CD14-positive monocyte (primary cell): ENCODE data around the gene DNAI2. TPM values are rescaled to one million over a fixed set of nuclear protein-coding genes. Genes with fewer than 3 reads are reported as not detected.
A peak's percentile ranks its signal among the peaks of the same experiment; 100 is the strongest.

Source experiments
- DNase-seq, 3 donors: peaks; one replicate each; pipeline ENCODE4 v3.0.0-alpha.2; 2011 to 2022
- H2AFZ ChIP-seq: 2 replicates; pipeline ENCODE4 v1.6.0; 2012; ENCODE audit warnings: mild to moderate bottlenecking, low read depth, low read length, inconsistent platforms; ENCODE audit not compliant: insufficient read depth, poor library complexity, severe bottlenecking
- H3K27ac ChIP-seq, 2 donors: 1 replicate in 1 of 2; 2 replicates in 1 of 2; pipeline ENCODE4 v1.5.1; 2012 to 2013; ENCODE audit warnings: low read length in 2 of 2, control low read depth in 1 of 2, inconsistent platforms in 1 of 2, low read depth in 1 of 2, mild to moderate bottlenecking in 1 of 2
- H3K27me3 ChIP-seq, 2 donors: one replicate each; pipeline versions ENCODE4 v1.6.0 to v1.6.1; 2011 to 2013; ENCODE audit warnings: low read length in 2 of 2; ENCODE audit not compliant: control insufficient read depth in 2 of 2, insufficient read depth in 2 of 2
- H3K36me3 ChIP-seq, 2 donors: replicated peaks in 1 of 2; 1 replicate in 1 of 2; 2 replicates in 1 of 2; pipeline versions ENCODE4 v1.5.1 to v1.6.1; 2012 to 2013; ENCODE audit warnings: low read length in 2 of 2, control low read depth in 1 of 2, inconsistent platforms in 1 of 2, mild to moderate bottlenecking in 1 of 2; ENCODE audit not compliant: insufficient read depth in 2 of 2, control insufficient read depth in 1 of 2
- H3K4me1 ChIP-seq, 2 donors: 1 replicate in 1 of 2; 2 replicates in 1 of 2; pipeline versions ENCODE4 v1.5.1 to v1.6.1; 2012 to 2013; ENCODE audit warnings: low read length in 2 of 2, control low read depth in 1 of 2, inconsistent platforms in 1 of 2, mild to moderate bottlenecking in 1 of 2, moderate library complexity in 1 of 2; ENCODE audit not compliant: insufficient read depth in 2 of 2, control insufficient read depth in 1 of 2
- H3K4me2 ChIP-seq: replicated peaks from 2 replicates; pipeline ENCODE3; 2012; ENCODE audit warnings: low read length, moderate library complexity, mild to moderate bottlenecking; ENCODE audit not compliant: poor library complexity, severe bottlenecking; ENCODE audit errors: extremely low read depth
- H3K4me3 ChIP-seq, 3 experiments: fragments of 200-600 bp in 1 of 3; sonication (generic) in 1 of 3; replicated peaks in 1 of 3; 1 replicate in 2 of 3; 2 replicates in 1 of 3; pipeline ENCODE4 v1.5.1; 2011 to 2013; ENCODE audit warnings: low read length in 3 of 3, mild to moderate bottlenecking in 3 of 3, control low read depth in 2 of 3, low read depth in 2 of 3, inconsistent platforms in 1 of 3, moderate library complexity in 1 of 3
- H3K79me2 ChIP-seq: 2 replicates; pipeline ENCODE4 v1.6.0; 2012; ENCODE audit warnings: mild to moderate bottlenecking, control low read depth, inconsistent platforms, low read length, moderate library complexity; ENCODE audit not compliant: insufficient read depth
- H3K9ac ChIP-seq: 2 replicates; pipeline ENCODE4 v1.6.0; 2017; ENCODE audit warnings: low read length, mild to moderate bottlenecking; ENCODE audit not compliant: insufficient read depth, poor library complexity, severe bottlenecking
- H3K9me3 ChIP-seq, 2 donors: replicated peaks in 1 of 2; 1 replicate in 1 of 2; 2 replicates in 1 of 2; pipeline versions ENCODE4 v1.5.1 to v1.6.1; 2012 to 2013; ENCODE audit warnings: low read length in 2 of 2, control low read depth in 1 of 2; ENCODE audit not compliant: control insufficient read depth in 1 of 2, insufficient read depth in 1 of 2
- H4K20me1 ChIP-seq: 2 replicates; pipeline ENCODE4 v1.6.0; 2012; ENCODE audit warnings: mild to moderate bottlenecking, low read length, control low read depth, moderate library complexity; ENCODE audit not compliant: insufficient read depth
- H3K27ac Mint-ChIP-seq, 7 donors: one replicate each; pipeline ENCODE4 v1.8.0; 2020; ENCODE audit warnings: mild to moderate bottlenecking in 7 of 7, mixed read lengths in 7 of 7, moderate library complexity in 6 of 7, inconsistent platforms in 2 of 7
- H3K27me3 Mint-ChIP-seq, 3 donors: one replicate each; pipeline ENCODE4 v1.8.0; 2021 to 2022; ENCODE audit warnings: low read depth in 3 of 3, mild to moderate bottlenecking in 3 of 3, mixed read lengths in 3 of 3, moderate library complexity in 3 of 3, inconsistent platforms in 1 of 3
- H3K36me3 Mint-ChIP-seq, 2 donors: one replicate each; pipeline ENCODE4 v1.8.0; 2020; ENCODE audit warnings: mixed read lengths in 2 of 2, inconsistent platforms in 1 of 2, mild to moderate bottlenecking in 1 of 2
- H3K4me1 Mint-ChIP-seq: one replicate; pipeline ENCODE4 v1.8.0; 2020; ENCODE audit warnings: mild to moderate bottlenecking, mixed read lengths
- H3K4me3 Mint-ChIP-seq, 2 donors: one replicate each; pipeline ENCODE4 v1.8.0; 2020; ENCODE audit warnings: mild to moderate bottlenecking in 2 of 2, mixed read lengths in 2 of 2, moderate library complexity in 1 of 2
- H3K9me3 Mint-ChIP-seq, 7 donors: one replicate each; pipeline ENCODE4 v1.8.0; 2020 to 2022; ENCODE audit warnings: mixed read lengths in 7 of 7, mild to moderate bottlenecking in 6 of 7, moderate library complexity in 6 of 7, inconsistent platforms in 2 of 7
- WGBS: methylation state at CpG from one replicate; pipeline ENCODE4 v1.1.5; 2013; ENCODE audit warnings: missing lambda C conversion rate; ENCODE audit not compliant: insufficient coverage; 5-methylcytosine and 5-hydroxymethylcytosine counted together
- intact Hi-C, 2 donors: fragments of 100-400 bp; cut with micrococcal nuclease; formaldehyde crosslinking; loops; one replicate each; pipeline versions ENCODE4 v1.15.0 to v1.15.1; 2023
- polyA plus RNA-seq, 3 donors: library from polyadenylated mRNA; depleted of rRNA in 1 of 3; unstranded in 2 of 3; stranded (reverse) in 1 of 3; fragments of 300-500 nt in 2 of 3; fragments of >200 nt in 1 of 3; fragmentation: Illumina TruSeq in 2 of 3; gene quantifications; 1 replicate in 2 of 3; 2 replicates in 1 of 3; pipeline ENCODE4 v1.2.3, GENCODE V29; 2012 to 2021
- TF ChIP-seq, protein P1 (sequence below): fragments of 200-600 bp; IDR thresholded peaks from one replicate; pipeline ENCODE4 v1.8.0; 2022; ENCODE audit warnings: antibody characterized with exemption, mild to moderate bottlenecking

The DNAI2 gene
- polyA plus RNA-seq, 3 donors: 0.07 TPM; not detected in 2

DNA sequence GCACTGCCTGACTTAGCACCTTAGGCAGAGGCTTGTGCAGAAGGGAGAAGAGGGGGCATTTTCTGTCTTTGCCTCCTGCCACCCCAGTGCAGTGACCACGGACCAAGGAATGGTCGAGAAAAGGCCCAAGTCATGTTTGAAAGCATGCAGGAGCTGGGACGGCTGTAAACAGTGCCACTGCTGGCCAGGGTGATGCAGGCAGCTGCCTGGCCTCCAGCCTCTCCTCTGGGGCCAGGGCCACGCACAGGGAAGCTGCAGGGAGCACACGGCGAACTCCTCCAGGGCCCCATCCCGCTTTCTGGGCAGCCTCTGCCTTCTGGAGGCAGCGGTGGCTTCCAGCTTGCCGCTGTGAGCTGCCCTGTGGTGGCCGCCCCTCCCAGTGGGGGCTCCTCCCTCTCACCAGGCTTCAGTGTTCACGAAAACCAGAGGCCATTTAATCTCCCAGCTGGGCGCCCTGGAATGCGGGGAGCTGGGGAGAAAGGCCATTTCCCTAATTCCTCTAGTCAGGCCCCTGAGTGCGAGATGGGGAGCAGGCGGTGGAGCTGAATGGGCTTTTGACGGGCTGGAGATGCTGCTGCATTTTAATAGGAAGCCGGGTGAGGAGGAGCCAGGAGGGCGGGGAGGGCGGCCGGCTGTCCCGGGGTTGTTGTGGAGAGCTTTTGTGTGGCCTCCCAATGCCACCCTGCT lies 28.7 kb upstream of the DNAI2 start:
- Mint-ChIP-seq H3K36me3 (peaks cover 56 to 74% of the 10 kb centered on the region in 2 donors), H3K27me3 (no peaks in the 10 kb centered on the region), H3K4me3 (no peak overlapping the region), H3K4me1 (peaks cover 28% of the 10 kb centered on the region), H3K9me3 (no peaks in the 10 kb centered on the region), H3K27ac (peak overlapping the region in 2 of 7 donors; percentile 28 to 73)
- WGBS: 87% methylated on average over 11 of the region's 21 CpGs
- Histone ChIP-seq H2AFZ (no peak overlapping the region), H3K9me3 (no peaks in the 10 kb centered on the region), H4K20me1 (no peaks in the 10 kb centered on the region), H3K27ac (no peak overlapping the region), H3K27me3 (no peaks in the 10 kb centered on the region), H3K4me1 (peaks cover 15 to 24% of the 10 kb centered on the region in 2 donors), H3K79me2 (no peaks in the 10 kb centered on the region), H3K9ac (peak overlapping the region; percentile 21), H3K36me3 (peaks cover 50 to 65% of the 10 kb centered on the region in 2 donors), H3K4me2 (no peak overlapping the region), H3K4me3 (no peak overlapping the region)
- intact Hi-C loops: loop anchor here in 1 of 2 donors (5.0 kb wide), 1 partner anchor 33 kb away; the partner anchor contains the start of gene TTYH2
- TF ChIP-seq, protein P1, sequence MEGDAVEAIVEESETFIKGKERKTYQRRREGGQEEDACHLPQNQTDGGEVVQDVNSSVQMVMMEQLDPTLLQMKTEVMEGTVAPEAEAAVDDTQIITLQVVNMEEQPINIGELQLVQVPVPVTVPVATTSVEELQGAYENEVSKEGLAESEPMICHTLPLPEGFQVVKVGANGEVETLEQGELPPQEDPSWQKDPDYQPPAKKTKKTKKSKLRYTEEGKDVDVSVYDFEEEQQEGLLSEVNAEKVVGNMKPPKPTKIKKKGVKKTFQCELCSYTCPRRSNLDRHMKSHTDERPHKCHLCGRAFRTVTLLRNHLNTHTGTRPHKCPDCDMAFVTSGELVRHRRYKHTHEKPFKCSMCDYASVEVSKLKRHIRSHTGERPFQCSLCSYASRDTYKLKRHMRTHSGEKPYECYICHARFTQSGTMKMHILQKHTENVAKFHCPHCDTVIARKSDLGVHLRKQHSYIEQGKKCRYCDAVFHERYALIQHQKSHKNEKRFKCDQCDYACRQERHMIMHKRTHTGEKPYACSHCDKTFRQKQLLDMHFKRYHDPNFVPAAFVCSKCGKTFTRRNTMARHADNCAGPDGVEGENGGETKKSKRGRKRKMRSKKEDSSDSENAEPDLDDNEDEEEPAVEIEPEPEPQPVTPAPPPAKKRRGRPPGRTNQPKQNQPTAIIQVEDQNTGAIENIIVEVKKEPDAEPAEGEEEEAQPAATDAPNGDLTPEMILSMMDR: no peak
- no peak for DNase-seq

DNA sequence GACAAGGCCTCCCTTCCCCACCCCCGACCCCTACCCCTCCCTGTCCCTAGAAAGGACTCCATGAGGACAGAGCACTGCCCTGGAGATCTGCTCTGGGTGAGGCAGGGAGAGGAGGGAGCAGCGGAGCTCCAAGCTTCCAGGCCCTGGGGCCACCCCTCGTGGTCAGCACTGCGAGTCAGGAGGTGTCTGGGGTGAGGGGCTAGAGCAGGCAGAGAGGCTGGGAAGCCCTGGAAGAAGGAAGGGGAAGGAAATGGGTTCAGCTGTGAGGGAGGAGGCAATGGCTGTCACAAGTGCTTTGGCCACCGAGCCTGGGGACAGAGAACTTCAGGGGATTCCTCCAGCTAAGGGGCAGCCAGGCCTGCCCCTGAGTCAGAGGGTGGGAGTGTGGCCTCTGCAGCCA lies 28.2 kb upstream of the DNAI2 start:
- DNase-seq: peak in 1 of 3 donors; percentile 30
- no peaks in the 10 kb centered on the region for H3K27me3 Mint-ChIP-seq
- peak overlapping the region in 4 of 7 donors; percentile 28 to 83 (median 70) for H3K27ac Mint-ChIP-seq
- peaks cover 47 to 68% of the 10 kb centered on the region in 2 donors for H3K36me3 ChIP-seq
- no peaks in the 10 kb centered on the region for H3K27me3 ChIP-seq
- intact Hi-C loops: loop anchor here in 1 of 2 donors (5.0 kb wide), 1 partner anchor 34 kb away; the partner anchor contains the start of gene TTYH2
- TF ChIP-seq, protein P1: no peak
- H3K4me1 Mint-ChIP-seq: peaks cover 25% of the 10 kb centered on the region
- H3K9me3 Mint-ChIP-seq: no peaks in the 10 kb centered on the region
- H3K27ac ChIP-seq: peak overlapping the region in 1 of 2 donors; percentile 36
- H3K79me2 ChIP-seq: no peaks in the 10 kb centered on the region
- peaks cover 55 to 71% of the 10 kb centered on the region in 2 donors for H3K36me3 Mint-ChIP-seq
- peak overlapping the region; percentile 21 for H3K9ac ChIP-seq
- H3K4me3 ChIP-seq: no peak overlapping the region
- peaks cover 15 to 24% of the 10 kb centered on the region in 2 donors for H3K4me1 ChIP-seq
- no peak overlapping the region for H2AFZ ChIP-seq
- no peaks in the 10 kb centered on the region for H3K9me3 ChIP-seq
- H4K20me1 ChIP-seq: no peaks in the 10 kb centered on the region
- H3K4me3 Mint-ChIP-seq: peak overlapping the region in 1 of 2 donors; percentile 44
- no peak overlapping the region for H3K4me2 ChIP-seq
- 22% methylated on average over 3 of the region's 5 CpGs for WGBS
